ENCODE data around the gene LINS1.

GRCh38 chr15:100614336-100614735 lies 12.4 kb upstream of the LINS1 start:
- TF ChIP-seq CTCF (IDR thresholded peaks at IDR 0.05) = no peak
- TF ChIP-seq POLR2A (IDR thresholded peaks at IDR 0.05) = no peak
